Daoy (cell line): ENCODE results near the gene SLC38A7. TPM values are rescaled to one million over a fixed set of nuclear protein-coding genes. Genes with fewer than 3 reads are reported as not detected.
"Not testable (repeated sequence)": the region's sequence is repeated elsewhere in the genome, so short reads cannot be mapped to it uniquely, and the experiment has no call there.

Source experiments
- DNase-seq: peaks from one replicate; pipeline ENCODE4 v3.0.0-alpha.2; 2015; ENCODE audit warnings: low read depth
- total RNA-seq: library from RNA; depleted of rRNA; stranded (reverse); fragments of >200 nt; shearing (Covaris generic); gene quantifications from 2 replicates; pipeline ENCODE4 v1.2.3, GENCODE V29; 2014; rRNA removed

SLC38A7 gene
- 6.6 and 7.8 TPM in 2 replicates for total RNA-seq

- peak; percentile 81 for DNase-seq
These were observed at the start of gene SLC38A7 for GRCh38 chr16:58684354-58685083. SLC38A7 (minus strand) TSS chr16:58684770; CDS start chr16:58680126, 4,644 bp downstream.

DNA sequence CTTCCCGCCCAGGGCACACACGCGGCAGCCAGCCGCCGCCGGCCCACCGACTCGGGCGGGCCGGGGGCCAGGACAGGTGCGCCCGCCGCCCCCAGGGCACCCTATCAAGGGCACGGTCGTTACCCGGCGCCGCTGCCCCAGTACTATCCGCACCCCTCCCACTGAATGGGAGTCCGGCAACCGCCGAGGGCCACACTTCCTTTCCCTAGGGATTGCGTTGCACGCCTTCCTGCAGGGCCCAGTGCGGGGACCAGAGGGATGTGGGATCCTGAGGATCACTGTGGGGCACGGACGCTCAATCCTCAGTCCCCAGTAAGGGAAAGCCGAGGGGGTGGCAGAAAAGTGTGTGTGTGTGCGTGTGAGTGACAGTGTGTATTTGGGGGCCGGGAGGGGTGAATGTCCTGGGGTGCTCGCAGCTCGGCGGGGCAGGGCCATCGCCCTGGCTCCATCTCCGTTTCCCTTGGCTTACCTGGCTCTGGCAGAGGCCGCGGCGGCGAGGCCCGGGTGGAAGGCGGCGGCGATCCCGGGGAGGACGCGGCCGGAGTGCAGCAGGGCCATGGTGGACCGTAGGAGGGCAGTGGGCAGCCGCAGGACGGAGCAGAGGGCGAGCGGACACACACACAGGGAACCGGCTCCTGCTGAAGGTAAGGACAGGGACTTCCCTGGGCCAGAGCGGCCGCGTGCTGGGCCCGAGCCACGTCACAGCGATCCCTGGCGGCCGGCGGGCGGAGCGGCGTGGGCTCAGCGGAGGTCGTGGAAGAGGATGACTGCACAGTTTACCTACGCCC lies 49.3 kb upstream of the SLC38A7 start, which contains the start of gene GOT2:
Gene GOT2 (minus strand): TSS at position 646 of the 788 bp plus-strand sequence. CDS start 88 bp downstream, at position 558.
- peak; percentile 90 for DNase-seq

DNA sequence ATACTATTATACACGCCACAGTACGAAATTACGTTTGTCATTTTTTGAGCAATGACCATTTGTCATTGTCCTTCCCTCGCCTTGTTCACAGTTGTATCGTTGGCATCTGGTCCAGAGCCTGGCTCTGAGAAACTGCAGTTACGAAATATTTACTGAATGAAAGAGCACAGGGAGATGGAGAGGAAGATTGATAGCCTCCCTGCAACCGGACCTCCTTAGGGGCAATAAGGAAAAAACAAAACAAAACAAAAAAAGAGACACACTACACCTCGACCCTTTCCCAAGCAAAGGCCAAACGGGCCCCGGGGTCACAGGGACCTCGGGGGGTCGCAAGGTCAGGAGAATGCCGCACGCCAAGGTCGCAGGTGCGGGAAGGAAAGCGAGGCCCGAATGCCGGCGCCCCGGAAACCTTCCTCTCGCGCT lies 48.7 kb upstream of the SLC38A7 start:
- DNase-seq, result no peak

- DNase-seq, result peak; percentile 51
These were observed 48.1 kb upstream of the SLC38A7 start for GRCh38 chr16:58732545-58733247.

- no peak for DNase-seq
These were observed 46.3 kb upstream of the SLC38A7 start for GRCh38 chr16:58730724-58731370.

DNA sequence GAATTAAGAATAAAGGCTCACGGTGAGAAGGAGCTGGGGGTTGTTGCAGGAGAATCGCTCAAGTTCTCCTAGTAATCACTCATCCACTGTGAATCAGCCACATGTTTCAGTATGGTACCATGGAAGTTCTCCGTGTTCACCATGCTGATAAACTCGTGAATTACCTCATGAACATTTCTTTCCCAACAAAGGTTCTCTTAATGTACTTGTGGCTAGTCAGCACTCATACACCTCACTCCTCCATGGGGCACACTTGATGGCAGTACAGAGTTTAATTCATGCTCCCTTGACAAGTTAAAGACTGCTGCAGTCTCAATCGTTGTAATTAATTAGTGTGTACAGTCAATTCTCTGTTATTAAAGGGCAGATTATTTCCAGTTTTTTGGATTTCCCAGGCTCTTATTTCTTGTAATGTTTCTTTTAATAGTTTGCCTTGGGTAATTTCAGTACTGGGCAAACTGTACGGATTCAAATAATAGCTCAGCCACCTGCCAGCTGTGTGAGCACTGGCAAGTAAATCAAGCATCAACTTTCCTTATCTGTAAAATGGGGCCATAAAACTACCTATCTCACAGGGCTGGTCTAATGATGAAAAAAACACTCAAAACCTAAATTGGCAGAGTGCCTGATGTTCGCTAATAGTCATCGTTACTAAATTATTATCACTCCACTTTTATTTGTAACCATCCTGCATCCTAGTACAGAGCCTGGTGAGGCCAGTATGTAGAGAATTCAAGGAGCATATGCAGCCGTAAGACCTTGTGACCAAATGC lies 43.4 kb upstream of the SLC38A7 start:
- no peak for DNase-seq

- DNase-seq, result no peak
These were observed 42.6 kb upstream of the SLC38A7 start for GRCh38 chr16:58727028-58727781.

DNA sequence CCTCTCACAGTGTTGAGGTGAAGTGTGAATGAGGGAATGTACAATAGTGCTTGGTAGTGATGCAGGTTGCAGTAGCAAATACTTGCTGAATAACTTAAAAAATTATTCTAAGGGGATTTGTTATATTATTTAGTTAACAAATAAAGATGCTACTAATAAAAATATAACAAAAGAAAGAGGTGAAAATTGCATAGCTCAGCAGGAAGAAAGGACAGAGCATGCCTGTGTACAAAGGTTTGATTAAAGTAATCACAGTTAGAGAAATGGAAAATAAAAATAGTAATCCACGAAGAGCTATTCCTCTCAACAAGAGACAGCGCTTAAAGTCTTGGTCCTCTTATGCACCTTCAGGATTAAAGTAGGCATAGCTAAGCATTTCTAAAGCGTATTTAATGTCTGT lies 38.5 kb upstream of the SLC38A7 start:
- no peak for DNase-seq

- no peak for DNase-seq
These were observed 33.4 kb upstream of the SLC38A7 start for GRCh38 chr16:58717994-58718393.

DNA sequence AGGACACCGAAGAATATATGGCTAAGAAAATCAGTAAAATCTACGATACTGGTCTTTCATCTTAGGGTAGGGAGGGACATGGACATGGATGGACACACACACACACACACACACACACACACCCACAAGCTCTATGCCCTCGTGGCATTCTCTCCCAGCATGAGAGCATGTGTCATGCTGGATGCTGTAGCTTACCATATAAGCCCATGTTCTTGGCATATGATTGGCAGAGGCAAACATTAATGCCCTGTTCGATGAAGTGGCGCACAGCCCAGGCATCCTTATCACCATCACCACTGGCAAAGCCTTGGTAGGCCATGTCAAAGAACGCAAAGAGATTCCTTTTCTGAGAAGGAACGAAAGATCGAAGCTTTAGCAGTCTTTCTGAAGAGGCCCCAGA lies 31.9 kb upstream of the SLC38A7 start:
- DNase-seq, result no peak

DNA sequence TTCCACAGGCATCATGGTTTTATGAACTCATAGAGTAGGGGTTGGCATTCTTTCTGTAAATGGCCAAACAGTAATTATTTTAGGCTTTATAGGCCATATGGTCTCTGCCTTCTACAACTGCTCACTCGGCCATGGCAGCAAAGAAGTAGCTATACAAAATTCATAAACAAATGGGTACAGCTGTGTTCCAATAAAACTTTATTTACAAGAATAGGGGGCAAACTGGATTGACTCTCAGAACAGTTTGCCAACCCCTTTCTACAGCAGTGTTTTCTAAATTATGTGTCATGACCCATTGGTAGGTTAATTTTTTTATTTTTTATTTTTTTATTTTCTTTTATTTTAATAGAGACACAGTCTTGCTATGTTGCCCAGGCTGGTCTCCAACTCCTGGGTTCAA lies 29.2 kb upstream of the SLC38A7 start:
- no peak for DNase-seq

DNA sequence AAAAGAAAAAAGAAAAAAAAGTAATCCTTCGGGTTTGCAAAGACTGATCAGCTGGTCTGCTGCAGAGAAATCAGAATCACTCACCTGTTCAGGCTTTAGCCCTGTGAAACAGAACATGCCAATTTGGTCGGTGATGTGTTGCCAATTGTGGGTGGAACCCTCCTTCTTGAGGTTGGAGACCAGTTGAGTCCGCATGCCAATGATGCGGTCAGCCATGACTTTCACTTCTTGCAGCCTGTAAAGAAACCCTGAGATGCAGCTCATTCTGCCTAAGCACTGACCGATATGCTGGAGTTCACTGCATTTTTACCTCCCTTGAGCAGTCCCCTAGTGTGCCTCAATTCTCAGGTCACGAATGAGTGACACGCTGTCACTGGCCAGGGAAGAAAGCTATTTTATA lies 24.8 kb upstream of the SLC38A7 start:
- DNase-seq, result no peak

- DNase-seq, result no peak
These were observed 14.6 kb upstream of the SLC38A7 start for GRCh38 chr16:58699151-58699550.

- DNase-seq, result no peak
These were observed 10.8 kb upstream of the SLC38A7 start for GRCh38 chr16:58695368-58695767.

DNA sequence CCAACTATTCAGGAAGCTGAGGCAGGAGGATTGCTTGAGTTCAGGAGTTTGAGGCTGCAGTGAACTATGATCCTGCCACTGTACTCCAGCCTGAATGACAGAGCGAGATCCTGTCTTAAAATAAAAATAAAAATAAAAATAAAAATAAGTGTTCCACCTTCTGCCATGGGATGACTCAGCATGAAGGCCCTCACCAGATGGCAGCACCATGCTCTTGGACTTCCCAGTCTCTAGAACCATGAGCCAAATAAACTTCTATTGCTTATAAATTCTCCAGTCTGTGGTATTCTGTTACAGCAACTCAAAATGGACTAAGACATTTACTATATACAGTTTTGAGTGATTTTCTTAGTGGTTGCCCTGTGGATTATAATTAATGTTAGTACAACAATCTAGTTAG lies 7.9 kb upstream of the SLC38A7 start:
- DNase-seq, result no peak

DNA sequence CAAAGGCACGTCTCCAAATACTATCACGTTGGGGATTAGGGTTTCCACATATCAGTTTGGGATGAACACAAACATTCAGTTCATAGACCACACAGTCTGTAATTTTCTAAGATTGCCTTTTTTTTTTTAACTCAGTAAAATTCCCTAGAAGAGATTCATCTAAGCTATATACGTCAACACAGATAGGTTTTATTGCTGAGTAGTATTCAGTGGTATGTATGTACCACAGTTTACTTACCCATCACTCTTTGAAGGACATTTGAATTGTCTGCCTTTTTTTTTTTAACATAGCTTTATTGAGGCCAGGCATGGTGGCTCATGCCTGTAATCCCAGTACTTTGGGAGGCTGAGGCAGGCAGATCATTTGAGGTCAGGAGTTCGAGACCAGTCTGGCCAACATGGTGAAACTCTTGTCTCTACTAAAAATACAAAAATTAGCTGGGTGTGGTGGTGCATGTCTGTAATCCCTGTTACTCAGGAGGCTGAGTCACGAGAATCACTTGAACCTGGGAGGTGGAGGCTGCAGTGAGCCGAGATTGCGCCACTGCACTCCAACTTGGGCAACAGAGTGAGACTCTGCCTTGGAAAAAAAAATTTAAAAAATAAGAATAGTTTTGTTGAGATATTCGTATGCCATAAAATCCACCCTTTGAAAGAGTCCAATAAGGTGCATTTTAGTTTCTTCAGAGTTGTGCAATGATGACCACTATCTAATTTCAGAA lies 2.6 kb upstream of the SLC38A7 start:
- DNase-seq, result not testable (repeated sequence)

DNA sequence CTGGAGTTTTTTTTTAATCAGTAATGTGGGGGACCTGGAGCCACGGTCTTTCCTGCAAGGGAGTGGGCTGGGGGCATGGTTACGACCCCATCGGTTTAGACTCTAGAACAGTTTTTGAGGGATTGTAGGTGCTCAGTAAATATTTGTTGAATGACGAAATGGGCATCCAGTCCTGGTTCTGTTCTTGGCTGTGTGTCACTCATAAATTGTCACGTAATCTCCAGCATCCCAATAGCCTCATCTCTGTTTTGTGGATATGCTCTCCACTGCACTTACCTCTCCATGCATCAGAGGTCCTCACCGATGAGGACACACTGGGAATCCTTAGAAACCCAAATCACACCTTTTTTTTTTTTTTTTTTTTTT lies 497 bp upstream of the SLC38A7 start:
- no peak for DNase-seq

GRCh38 chr16:58684001-58684353 lies 593 bp downstream of the SLC38A7 start:
- DNase-seq, result no peak

DNA sequence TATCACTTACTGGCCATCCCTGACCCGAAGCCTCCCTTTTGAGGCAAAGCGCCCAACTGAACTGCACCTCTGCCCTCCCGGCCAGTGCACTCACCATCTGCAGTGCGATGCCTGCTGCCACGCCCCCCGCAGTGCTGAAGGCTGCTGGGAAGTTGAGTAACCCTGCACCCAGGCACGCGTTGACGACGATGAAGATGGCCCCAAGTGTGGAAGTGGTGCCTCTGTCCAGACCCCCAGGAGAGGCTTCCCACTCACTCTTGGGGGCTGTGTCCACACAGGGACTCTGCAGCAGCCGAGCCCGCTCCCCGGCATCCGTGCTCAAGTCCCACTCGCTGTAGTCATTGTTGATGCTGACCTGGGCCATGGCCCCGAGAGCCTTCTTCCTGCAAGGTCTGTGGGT lies 4.8 kb downstream of the SLC38A7 start:
- DNase-seq, result no peak

DNA sequence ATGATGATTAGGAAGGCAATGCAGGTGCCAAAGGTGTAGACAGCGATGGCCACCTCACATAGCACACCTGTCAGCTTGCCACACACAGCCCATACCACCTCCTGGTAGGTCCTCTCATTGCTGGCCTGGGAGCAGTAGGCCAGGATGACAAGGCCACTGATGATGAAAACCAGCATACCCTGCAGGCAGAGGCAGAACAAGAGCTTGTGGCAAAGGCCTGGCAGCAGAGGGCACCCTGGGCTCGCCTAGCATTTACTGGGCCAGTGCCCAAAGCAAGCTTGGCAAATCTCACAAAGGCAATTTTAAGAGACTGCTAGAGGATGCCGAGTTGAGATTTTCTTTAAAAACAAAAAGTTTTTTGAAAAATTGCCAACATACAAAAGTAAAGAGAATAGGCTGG lies 5.9 kb downstream of the SLC38A7 start:
- DNase-seq, result no peak
